H1 (cell line): Measurements from ENCODE around the gene MED13. TPM values are rescaled to one million over a fixed set of nuclear protein-coding genes. Genes with fewer than 3 reads are reported as not detected.

ENCODE experiments used
- CTCF ChIA-PET: fragments of 300-600 bp; sonication (Branson Sonifier 250); formaldehyde crosslinking; loops from one replicate; lab custom pipeline; 2021; ENCODE audit not compliant: partially characterized antibody; lab: Charles Lee
- POLR2A ChIA-PET: fragments of 300-600 bp; sonication (Branson Sonifier 250); formaldehyde crosslinking; loops from one replicate; lab custom pipeline; 2021; ENCODE audit warnings: inconsistent platforms; ENCODE audit not compliant: partially characterized antibody; lab: Charles Lee
- DNase-seq, 2 experiments: peaks; one replicate each; pipeline versions ENCODE4 v3.0.0 to v3.0.0-alpha.2; 2010 to 2022; ENCODE audit warnings: low spot score in 2 of 2, low read depth in 1 of 2, mixed read lengths in 1 of 2
- FAIRE-seq: peaks from 2 replicates; lab custom pipeline; 2011; peaks lifted over from hg19 to GRCh38; lab: Jason Lieb, UNC
- H2AFZ ChIP-seq: 2 replicates; pipeline ENCODE4 v1.8.1; 2012; ENCODE audit warnings: low read length, inconsistent platforms
- H2AK5ac ChIP-seq: 2 replicates; pipeline ENCODE4 v1.6.1; 2013; ENCODE audit warnings: low read depth, low read length
- H2BK120ac ChIP-seq: replicated peaks from 2 replicates; pipeline ENCODE3; 2013; ENCODE audit warnings: low read depth, low read length, inconsistent platforms
- H2BK12ac ChIP-seq: 2 replicates; pipeline ENCODE4 v1.6.1; 2013; ENCODE audit warnings: low read depth, low read length
- H2BK15ac ChIP-seq: 2 replicates; pipeline ENCODE4 v1.6.1; 2013; ENCODE audit warnings: low read length
- H2BK20ac ChIP-seq: 2 replicates; pipeline ENCODE4 v1.6.1; 2013; ENCODE audit warnings: low read length
- H2BK5ac ChIP-seq: 2 replicates; pipeline ENCODE4 v1.6.1; 2013; ENCODE audit warnings: low read depth, low read length
- H3K14ac ChIP-seq: 2 replicates; pipeline ENCODE4 v1.6.1; 2013; ENCODE audit warnings: inconsistent platforms; ENCODE audit not compliant: insufficient read length
- H3K18ac ChIP-seq: 2 replicates; pipeline ENCODE4 v1.6.1; 2013; ENCODE audit warnings: low read length; ENCODE audit errors: extremely low read depth
- H3K23ac ChIP-seq: 2 replicates; pipeline ENCODE4 v1.6.1; 2013; ENCODE audit warnings: inconsistent platforms; ENCODE audit not compliant: insufficient read length
- H3K23me2 ChIP-seq: 2 replicates; pipeline ENCODE4 v1.6.1; 2013; ENCODE audit warnings: low read depth, low read length
- H3K27ac ChIP-seq: 2 replicates; pipeline ENCODE4 v1.6.1; 2011; ENCODE audit warnings: low read depth, low read length, inconsistent platforms
- H3K27me3 ChIP-seq, 4 experiments: replicated peaks in 1 of 4; 1 replicate in 1 of 4; 2 replicates in 3 of 4; pipeline versions ENCODE4 v1.6.1 to v1.8.1; 2011 to 2013; ENCODE audit warnings: low read length in 3 of 4, mild to moderate bottlenecking in 3 of 4, inconsistent platforms in 2 of 4, mixed read lengths in 2 of 4, moderate library complexity in 1 of 4; ENCODE audit not compliant: control insufficient read depth in 3 of 4, insufficient read depth in 3 of 4; ENCODE audit errors: extremely low read depth in 1 of 4
- H3K36me3 ChIP-seq, 4 experiments: 2 replicates each; pipeline versions ENCODE4 v1.6.1 to v1.8.1; 2011 to 2013; ENCODE audit warnings: mild to moderate bottlenecking in 4 of 4, low read length in 3 of 4, moderate library complexity in 2 of 4, control low read depth in 1 of 4, inconsistent platforms in 1 of 4; ENCODE audit not compliant: insufficient read depth in 4 of 4, control insufficient read depth in 2 of 4
- H3K4ac ChIP-seq: replicated peaks from 2 replicates; pipeline ENCODE3; 2013; ENCODE audit warnings: low read length, low read depth, mixed read lengths, inconsistent platforms; ENCODE audit not compliant: insufficient read length
- H3K4me1 ChIP-seq, 4 experiments: replicated peaks in 1 of 4; 1 replicate in 1 of 4; 2 replicates in 3 of 4; pipeline versions ENCODE4 v1.6.1 to v1.8.1; 2011 to 2013; ENCODE audit warnings: low read length in 3 of 4, inconsistent platforms in 2 of 4, mixed read lengths in 1 of 4; ENCODE audit not compliant: insufficient read depth in 4 of 4, control insufficient read depth in 3 of 4
- H3K4me2 ChIP-seq, 2 experiments: 2 replicates each; pipeline versions ENCODE4 v1.6.1 to v1.8.1; 2011 to 2013; ENCODE audit warnings: low read depth in 2 of 2, low read length in 2 of 2, control low read depth in 1 of 2, inconsistent platforms in 1 of 2, mild to moderate bottlenecking in 1 of 2; ENCODE audit not compliant: insufficient read depth in 1 of 2
- H3K4me3 ChIP-seq, 4 experiments: fragments of 200-600, 300-600 bp in 1 of 4; sonication (generic), shearing (Covaris generic), sonication (Bioruptor Twin) in 1 of 4; 2 replicates each; pipeline versions ENCODE4 v1.5.1 to v1.8.1; 2011 to 2016; ENCODE audit warnings: low read length in 4 of 4, low read depth in 3 of 4, control low read depth in 2 of 4, inconsistent platforms in 2 of 4, mild to moderate bottlenecking in 2 of 4, mixed read lengths in 1 of 4, moderate library complexity in 1 of 4; ENCODE audit not compliant: insufficient read depth in 2 of 4; ENCODE audit errors: extremely low read depth in 1 of 4
- H3K56ac ChIP-seq: replicated peaks from 2 replicates; pipeline ENCODE3; 2013; ENCODE audit warnings: low read depth, mild to moderate bottlenecking, mixed read lengths, low read length, inconsistent platforms; ENCODE audit not compliant: insufficient read length
- H3K79me1 ChIP-seq: 2 replicates; pipeline ENCODE4 v1.6.1; 2013; ENCODE audit warnings: low read depth, low read length, control low read depth
- H3K79me2 ChIP-seq, 2 experiments: 2 replicates each; pipeline versions ENCODE4 v1.6.1 to v1.8.1; 2012 to 2013; ENCODE audit warnings: low read length in 2 of 2, mild to moderate bottlenecking in 2 of 2, inconsistent platforms in 1 of 2; ENCODE audit not compliant: insufficient read depth in 2 of 2, control insufficient read depth in 1 of 2
- H3K9ac ChIP-seq, 4 experiments: replicated peaks in 1 of 4; 1 replicate in 1 of 4; 2 replicates in 3 of 4; pipeline versions ENCODE4 v1.6.1 to v1.8.1; 2011 to 2013; ENCODE audit warnings: low read depth in 3 of 4, low read length in 3 of 4, control low read depth in 2 of 4, mild to moderate bottlenecking in 2 of 4, moderate library complexity in 2 of 4, inconsistent platforms in 1 of 4; ENCODE audit errors: extremely low read depth in 1 of 4
- H3K9me3 ChIP-seq, 2 experiments: 2 replicates each; pipeline versions ENCODE4 v1.6.1 to v1.8.1; 2012 to 2013; ENCODE audit warnings: mild to moderate bottlenecking in 2 of 2, moderate library complexity in 2 of 2, control low read depth in 1 of 2, inconsistent platforms in 1 of 2, low read depth in 1 of 2, low read length in 1 of 2, mixed read lengths in 1 of 2; ENCODE audit not compliant: insufficient read depth in 2 of 2
- H4K20me1 ChIP-seq, 2 experiments: replicated peaks in 1 of 2; 2 replicates each; pipeline versions ENCODE3 to v1.8.1; 2011 to 2013; ENCODE audit warnings: inconsistent platforms in 2 of 2, low read length in 2 of 2, mild to moderate bottlenecking in 1 of 2; ENCODE audit not compliant: insufficient read depth in 2 of 2, control insufficient read depth in 1 of 2
- H4K5ac ChIP-seq: 2 replicates; pipeline ENCODE4 v1.6.1; 2013; ENCODE audit warnings: low read length, low read depth, mixed read lengths, inconsistent platforms; ENCODE audit not compliant: insufficient read length
- H4K8ac ChIP-seq: 2 replicates; pipeline ENCODE4 v1.8.0; 2013; ENCODE audit warnings: mild to moderate bottlenecking, moderate library complexity, low read length, inconsistent platforms; ENCODE audit not compliant: insufficient read depth; ENCODE audit errors: extremely low read depth
- H4K91ac ChIP-seq: replicated peaks from 2 replicates; pipeline ENCODE3; 2013; ENCODE audit warnings: low read length, mixed read lengths, inconsistent platforms; ENCODE audit not compliant: insufficient read length
- BACH1 ChIP-seq: IDR thresholded peaks from 2 replicates; pipeline ENCODE4 v1.6.1; 2012; ENCODE audit warnings: low read length, improper control_type of control experiment
- CREB1 ChIP-seq: IDR thresholded peaks from 2 replicates; pipeline ENCODE4 v1.6.1; 2012; ENCODE audit warnings: inconsistent platforms
- JUN ChIP-seq: IDR thresholded peaks from 2 replicates; pipeline ENCODE4 v1.6.1; 2011; ENCODE audit warnings: low read depth, mild to moderate bottlenecking, improper control_type of control experiment, low read length
- RNF2 ChIP-seq: fragments of 200-900, 300-1000 bp; sonication (generic); IDR thresholded peaks from 2 replicates; pipeline ENCODE4 v1.7.1; 2016; ENCODE audit warnings: borderline replicate concordance, low read depth, mild to moderate bottlenecking, antibody characterized with exemption, low read length; ENCODE audit not compliant: poor library complexity, severe bottlenecking; ENCODE audit errors: missing control alignments
- WGBS, 2 experiments: shearing (Covaris generic) in 1 of 2; methylation state at CpG; one replicate each; pipeline versions ENCODE4 v1.1.6 to v1.1.7; 2013 to 2015; ENCODE audit warnings: low lambda C conversion rate in 2 of 2, mixed read lengths in 2 of 2, inconsistent platforms in 1 of 2, low coverage in 1 of 2, missing lambda C conversion rate in 1 of 2; ENCODE audit not compliant: insufficient replicate concordance in 2 of 2, insufficient coverage in 1 of 2, insufficient read length in 1 of 2; ENCODE audit errors: extremely low coverage in 1 of 2, missing lambda C conversion rate in 1 of 2; 5-methylcytosine and 5-hydroxymethylcytosine counted together
- polyA plus RNA-seq, 7 experiments: library from polyadenylated mRNA; depleted of rRNA in 3 of 7; stranded (reverse) in 5 of 7; unstranded in 2 of 7; fragments of >200 nt in 5 of 7; fragments of 200-250 nt in 2 of 7; gene quantifications; 1 replicate in 5 of 7; 2 replicates in 1 of 7; 4 replicates in 1 of 7; pipeline versions ENCODE4 v1.2.1 to v1.2.3, GENCODE V29; 2011 to 2013; ENCODE audit warnings: missing spikeins in 2 of 7, mixed read lengths in 2 of 7
- total RNA-seq: library from RNA; stranded (reverse); fragmentation: NEBNext Ultra II Directional; extraction: Animal tissue kit (Norgen Biotek cat#: 25700); gene quantifications from 2 replicates; pipeline ENCODE4 v1.2.1, GENCODE V29; 2021
- TF ChIP-seq, protein P1 (sequence below): IDR thresholded peaks from 2 replicates; pipeline ENCODE4 v1.6.1; 2012; ENCODE audit warnings: inconsistent platforms

MED13 gene
- total and polyA plus RNA-seq, 2 of the 8 experiments (the other 6 are each of a cell fraction or from before 2014, with no cell fraction given), result 11.3 to 44.8 TPM

- Histone ChIP-seq H2BK20ac (no peak overlapping the region), H3K23ac (no peak overlapping the region), H4K20me1 (peaks cover 13 to 17% of the 10 kb centered on the region in 2 experiments), H3K79me2 (peaks cover 23 to 62% of the 10 kb centered on the region in 2 experiments), H2AFZ (no peak overlapping the region), H3K79me1 (no peaks in the 10 kb centered on the region), H3K56ac (no peak overlapping the region), H3K4ac (no peak overlapping the region), H3K18ac (no peak overlapping the region), H2BK120ac (no peak overlapping the region), H3K23me2 (no peaks in the 10 kb centered on the region; the same call in 1 of the 2 replicates), H2BK15ac (no peak overlapping the region), H3K4me1 (peaks cover 0 to 6% (median 3%) of the 10 kb centered on the region in 4 experiments; a peak in 5 of 7 replicates), H4K5ac (no peak overlapping the region), H3K4me2 (peak overlapping the region; percentile 79 to 94), H2BK12ac (no peak overlapping the region; the same call in 1 of the 2 replicates), H3K9me3 (no peaks in the 10 kb centered on the region), H4K91ac (no peak overlapping the region), H3K27me3 (no peaks in the 10 kb centered on the region; a peak in 1 of 7 replicates), H2BK5ac (peak overlapping the region; percentile 29; the same call in 1 of the 2 replicates), H2AK5ac (no peak overlapping the region), H3K9ac (peak overlapping the region; percentile 87 to 98 (median 94)), H3K4me3 (peak overlapping the region; percentile 75 to 94 (median 88)), H3K27ac (peak overlapping the region; percentile 71; the same call in 1 of the 2 replicates), H3K36me3 (peaks cover 0 to 39% (median 0%) of the 10 kb centered on the region in 4 experiments; a peak in 3 of 8 replicates), H4K8ac (no peak overlapping the region), H3K14ac (peak overlapping the region; percentile 77)
- WGBS, 2 experiments, result 12% methylated on average over 5 of the region's 5 CpGs; no CpG with 5 or more reads in 1 of the 2 experiments
- TF ChIP-seq BACH1 (no peak), RNF2 (no peak), JUN (no peak), CREB1 (no peak)
- TF ChIP-seq, protein P1, sequence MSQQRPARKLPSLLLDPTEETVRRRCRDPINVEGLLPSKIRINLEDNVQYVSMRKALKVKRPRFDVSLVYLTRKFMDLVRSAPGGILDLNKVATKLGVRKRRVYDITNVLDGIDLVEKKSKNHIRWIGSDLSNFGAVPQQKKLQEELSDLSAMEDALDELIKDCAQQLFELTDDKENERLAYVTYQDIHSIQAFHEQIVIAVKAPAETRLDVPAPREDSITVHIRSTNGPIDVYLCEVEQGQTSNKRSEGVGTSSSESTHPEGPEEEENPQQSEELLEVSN, result no peak
- FAIRE-seq (no peak), DNase-seq (no peak)
- ChIA-PET POLR2A (interaction anchor here (0.6 to 1.8 kb wide), 10 partner anchors 8 to 201 kb away, joined by 3 to 7 read pairs (median 4); partner anchors contain the start of gene BRIP1), CTCF (interaction anchor here (0.7 to 1.1 kb wide), 2 partner anchors 8 to 11 kb away, joined by 3 to 4 read pairs; no protein-coding TSS in a partner anchor)
These were observed 868 bp downstream of the MED13 start for GRCh38 chr17:62064029-62064790.
